Breast epithelium (tissue), 3 donors: ENCODE results near the gene PLXNA4.

ENCODE experiments used
- POLR2AphosphoS5 ChIP-seq, 3 donors: sonication (generic); formaldehyde crosslinking; IDR thresholded peaks; one replicate each; pipeline ENCODE4 v1.6.1; 2017; ENCODE audit warnings: antibody characterized with exemption in 3 of 3
- TF ChIP-seq, protein P1 (sequence below), 3 donors: fragments of 450-650 bp; IDR thresholded peaks; one replicate each; pipeline ENCODE4 v1.5.1; 2016 to 2017; ENCODE audit warnings: antibody characterized with exemption in 3 of 3, mild to moderate bottlenecking in 3 of 3, moderate library complexity in 3 of 3

DNA sequence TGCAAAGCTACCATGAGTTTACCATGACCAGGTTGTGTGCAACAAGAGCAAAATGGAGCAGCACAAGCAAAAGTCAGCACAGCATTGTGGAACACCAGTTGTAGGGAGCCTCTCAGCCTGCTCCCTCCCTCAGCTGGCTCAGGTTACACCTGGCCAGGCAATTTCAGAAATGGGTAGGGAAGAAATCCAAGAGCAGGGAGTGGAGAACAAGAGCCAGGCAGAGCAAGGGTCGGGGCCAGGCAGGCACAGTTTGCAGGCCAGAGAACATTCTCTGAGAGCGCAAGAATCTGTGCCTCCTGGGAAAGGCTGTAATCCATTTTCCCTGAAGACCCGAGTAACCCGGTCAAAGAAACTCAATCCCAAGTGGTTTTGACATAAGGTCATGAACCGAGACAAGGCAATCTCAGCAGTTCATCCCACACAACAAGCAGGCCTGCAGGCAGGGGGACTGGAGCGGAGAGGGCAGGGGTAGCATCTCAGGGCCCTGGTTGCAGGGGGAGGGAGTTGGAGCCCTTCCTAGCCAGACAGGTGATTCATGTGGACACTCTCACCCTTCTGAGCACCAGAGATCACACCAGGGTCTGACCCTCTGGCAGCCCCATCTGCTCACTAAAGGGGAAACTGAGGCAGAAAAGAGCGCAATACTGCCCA lies 258.4 kb downstream of the PLXNA4 start:
- TF ChIP-seq, protein P1, sequence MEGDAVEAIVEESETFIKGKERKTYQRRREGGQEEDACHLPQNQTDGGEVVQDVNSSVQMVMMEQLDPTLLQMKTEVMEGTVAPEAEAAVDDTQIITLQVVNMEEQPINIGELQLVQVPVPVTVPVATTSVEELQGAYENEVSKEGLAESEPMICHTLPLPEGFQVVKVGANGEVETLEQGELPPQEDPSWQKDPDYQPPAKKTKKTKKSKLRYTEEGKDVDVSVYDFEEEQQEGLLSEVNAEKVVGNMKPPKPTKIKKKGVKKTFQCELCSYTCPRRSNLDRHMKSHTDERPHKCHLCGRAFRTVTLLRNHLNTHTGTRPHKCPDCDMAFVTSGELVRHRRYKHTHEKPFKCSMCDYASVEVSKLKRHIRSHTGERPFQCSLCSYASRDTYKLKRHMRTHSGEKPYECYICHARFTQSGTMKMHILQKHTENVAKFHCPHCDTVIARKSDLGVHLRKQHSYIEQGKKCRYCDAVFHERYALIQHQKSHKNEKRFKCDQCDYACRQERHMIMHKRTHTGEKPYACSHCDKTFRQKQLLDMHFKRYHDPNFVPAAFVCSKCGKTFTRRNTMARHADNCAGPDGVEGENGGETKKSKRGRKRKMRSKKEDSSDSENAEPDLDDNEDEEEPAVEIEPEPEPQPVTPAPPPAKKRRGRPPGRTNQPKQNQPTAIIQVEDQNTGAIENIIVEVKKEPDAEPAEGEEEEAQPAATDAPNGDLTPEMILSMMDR (IDR thresholded peaks at IDR 0.05), result no peak
- no peak for TF ChIP-seq POLR2AphosphoS5 (IDR thresholded peaks at IDR 0.05)
